RPMI8226 (cell line): ENCODE data around the gene GSTCD.
"Not testable (repeated sequence)": the region's sequence is repeated elsewhere in the genome, so short reads cannot be mapped to it uniquely, and the experiment has no call there.

Source experiments
- DNase-seq: peaks from one replicate; pipeline ENCODE4 v3.0.0-alpha.2; 2015

Gene GSTCD, protein sequence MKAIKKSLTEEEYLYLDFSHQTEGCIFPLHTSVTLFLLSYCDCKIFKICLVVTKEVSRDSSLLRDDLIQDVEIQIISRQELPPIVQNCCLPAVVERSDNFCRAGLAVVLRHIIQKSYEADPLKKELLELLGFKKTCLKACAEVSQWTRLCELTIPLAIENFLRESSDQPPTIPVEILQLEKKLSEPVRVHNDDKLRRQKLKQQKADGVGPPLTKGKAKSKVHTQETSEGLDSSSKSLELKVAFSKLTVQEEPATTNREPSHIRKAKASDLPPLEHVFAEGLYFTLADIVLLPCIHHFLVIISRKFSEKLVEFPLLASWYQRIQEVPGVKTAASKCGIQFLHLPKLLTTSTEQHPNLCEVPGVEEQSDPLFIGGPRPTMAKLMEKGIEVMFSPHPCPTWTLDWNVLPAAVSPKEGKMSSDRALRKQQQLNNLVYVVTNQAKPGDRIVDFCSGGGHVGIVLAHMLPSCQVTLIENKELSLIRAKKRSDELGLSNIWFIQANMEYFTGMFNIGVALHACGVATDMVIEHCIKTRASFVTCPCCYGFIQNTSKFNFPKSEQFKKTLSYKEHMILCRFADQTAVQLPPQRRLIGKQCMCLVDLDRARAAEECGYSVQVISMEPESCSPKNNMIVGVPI

DNA sequence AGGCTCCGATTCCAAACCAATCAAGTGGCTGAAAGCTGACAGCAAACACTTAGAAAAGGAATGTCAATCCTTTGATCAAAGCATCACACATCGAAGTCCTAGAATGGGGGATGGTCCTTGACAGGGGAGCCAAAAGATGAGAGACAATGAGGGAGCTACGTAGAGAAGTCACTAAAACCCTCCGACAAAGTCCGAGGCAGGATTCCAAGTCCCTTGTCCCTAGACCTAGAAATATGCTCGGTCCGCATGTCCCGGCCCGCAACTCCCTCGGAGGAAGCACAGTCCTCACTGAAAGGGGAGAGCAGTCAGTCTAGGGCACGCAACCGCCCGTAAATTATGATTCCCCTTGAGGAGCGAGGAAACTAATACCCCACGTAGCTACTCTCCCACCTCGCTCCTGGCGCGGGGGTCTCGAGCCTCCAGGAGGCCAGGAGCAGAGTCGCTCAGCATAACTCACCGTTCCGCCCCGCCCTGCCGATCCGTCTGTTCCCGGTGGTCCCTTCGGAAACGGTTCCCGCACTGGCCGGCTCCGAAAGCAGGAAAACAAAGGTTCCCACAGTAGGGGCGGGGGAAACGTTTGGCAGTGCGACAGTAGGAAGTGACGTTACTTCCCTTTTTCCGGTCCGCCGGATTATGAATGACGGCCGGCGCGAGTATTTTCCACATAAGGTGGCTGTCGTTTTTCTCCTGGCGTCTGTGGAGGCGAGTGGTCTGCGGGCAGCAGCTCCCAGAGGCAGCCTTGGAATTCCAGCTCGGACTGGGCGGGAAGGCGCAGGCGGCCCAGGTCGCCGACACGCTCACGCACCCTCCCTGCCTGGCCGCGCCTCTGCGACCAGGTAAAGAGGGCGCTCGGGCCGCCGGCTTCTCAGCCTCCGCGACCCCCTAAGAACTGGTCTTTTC, at the start of gene GSTCD, which contains the start of gene INTS12:
GSTCD (plus strand) TSS at position 604 of the 900 bp plus-strand sequence. CDS start 8,830 bp downstream, outside the sequence.
INTS12 (minus strand) TSS at position 509 of the 900 bp plus-strand sequence. CDS start 8,684 bp downstream, outside the sequence.
- peak; percentile 88 for DNase-seq

DNA sequence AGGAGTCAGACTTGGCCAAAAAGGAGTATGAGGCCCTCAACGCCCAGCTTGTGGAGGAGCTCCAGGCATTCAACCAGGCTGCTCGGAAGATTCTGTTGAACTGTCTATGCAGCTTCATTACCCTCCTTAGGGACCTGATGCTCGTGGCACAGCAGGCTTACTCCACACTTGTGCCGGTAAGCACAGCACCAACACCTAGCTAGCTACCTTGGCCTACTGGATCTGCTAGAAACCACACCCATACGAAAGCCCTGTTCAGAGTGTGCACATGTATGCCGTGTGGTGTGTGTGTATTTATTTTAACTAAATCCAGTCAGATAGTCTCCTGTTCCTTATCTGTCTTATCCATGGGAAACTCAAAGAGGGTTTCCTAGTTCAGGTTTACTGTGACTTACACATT, 49.4 kb upstream of the GSTCD start:
- DNase-seq: no peak

DNA sequence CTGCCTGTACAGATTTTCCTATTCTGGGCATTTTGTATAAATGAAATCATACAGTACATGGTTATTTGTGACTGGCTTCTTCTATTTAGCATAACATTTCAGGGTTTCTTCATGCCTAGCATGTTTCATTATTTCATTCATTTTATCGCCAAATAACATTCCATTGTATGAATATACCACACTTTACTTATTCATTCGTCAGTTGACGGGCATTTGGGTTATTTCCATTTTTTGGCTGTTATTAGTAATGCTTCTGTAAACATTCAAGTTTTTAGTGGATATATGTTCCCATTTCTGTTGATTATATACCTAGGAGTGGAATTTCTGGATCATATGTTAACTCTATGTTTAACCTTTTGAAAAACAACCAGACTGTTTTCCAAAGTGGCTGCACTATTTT, 47.6 kb upstream of the GSTCD start:
- DNase-seq: no peak

DNA sequence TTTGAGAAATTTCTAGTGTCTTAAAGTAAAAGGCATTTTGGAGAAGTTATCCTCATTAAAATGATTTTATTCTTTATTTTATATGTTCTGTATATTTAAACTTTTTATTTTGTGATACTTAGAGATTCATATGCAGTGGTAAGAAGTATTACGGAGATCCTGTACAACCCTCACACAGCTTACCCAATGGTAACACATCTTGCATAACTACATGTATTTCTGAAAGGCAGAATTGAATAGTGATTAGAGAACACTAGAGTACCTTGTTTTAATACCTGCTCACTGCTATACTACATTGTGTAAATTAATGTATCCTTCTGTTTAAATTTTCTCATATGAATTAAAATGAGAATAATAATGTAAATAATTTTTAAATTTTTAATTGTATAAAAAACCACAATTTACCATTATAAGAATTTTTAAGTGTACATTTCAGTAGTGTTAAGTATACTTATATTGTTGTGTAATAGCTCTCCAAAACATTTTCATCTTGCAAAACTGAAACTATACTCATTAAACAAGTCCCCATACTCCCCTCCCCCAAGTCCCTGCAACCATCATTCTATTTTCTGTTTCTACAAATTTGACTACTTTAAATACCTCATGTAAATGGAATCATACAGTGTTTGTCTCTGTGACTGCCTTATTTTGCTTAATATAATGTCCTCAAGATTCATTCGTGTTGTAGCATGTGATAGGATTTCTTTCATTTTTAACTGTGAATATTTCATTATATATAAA, 45.5 kb upstream of the GSTCD start:
- DNase-seq: no peak

DNA sequence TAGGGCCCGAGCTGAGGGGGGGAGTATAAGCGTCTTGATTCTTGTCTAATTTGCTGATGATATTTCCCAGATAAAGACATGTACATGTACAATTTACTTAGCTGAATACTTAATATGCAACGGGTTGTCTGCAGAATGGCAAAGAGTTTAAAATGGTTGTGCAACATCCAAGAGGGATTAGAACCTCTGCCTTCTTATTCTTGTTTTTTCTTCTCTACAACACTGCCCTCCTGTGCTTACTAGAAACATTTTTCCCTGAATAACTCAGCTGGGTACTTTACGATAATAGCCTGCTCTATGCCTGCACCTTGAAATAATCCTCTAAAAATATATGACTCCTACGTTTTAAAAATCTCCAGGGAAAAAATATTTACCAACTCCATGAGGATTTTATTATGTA, 41.9 kb upstream of the GSTCD start:
- no peak for DNase-seq

DNA sequence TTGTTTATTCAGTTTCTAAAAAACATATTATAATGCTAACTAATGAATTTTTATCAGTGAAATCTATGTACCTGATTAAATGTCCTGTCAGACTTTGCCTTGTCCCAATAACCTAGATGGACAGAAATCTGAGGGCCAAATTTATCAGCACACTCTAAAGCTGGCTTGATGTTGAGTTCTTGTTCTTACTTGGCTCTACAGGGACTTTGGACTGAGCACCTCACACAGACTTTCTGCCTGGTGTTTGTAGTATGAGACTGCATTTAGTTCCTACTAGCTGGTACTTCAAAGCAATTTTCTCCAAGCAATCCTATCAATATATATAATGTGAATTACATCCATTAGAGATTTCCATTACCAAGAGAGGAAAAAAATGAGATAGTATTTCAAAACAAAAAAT, 37.9 kb upstream of the GSTCD start:
- DNase-seq: no peak

DNA sequence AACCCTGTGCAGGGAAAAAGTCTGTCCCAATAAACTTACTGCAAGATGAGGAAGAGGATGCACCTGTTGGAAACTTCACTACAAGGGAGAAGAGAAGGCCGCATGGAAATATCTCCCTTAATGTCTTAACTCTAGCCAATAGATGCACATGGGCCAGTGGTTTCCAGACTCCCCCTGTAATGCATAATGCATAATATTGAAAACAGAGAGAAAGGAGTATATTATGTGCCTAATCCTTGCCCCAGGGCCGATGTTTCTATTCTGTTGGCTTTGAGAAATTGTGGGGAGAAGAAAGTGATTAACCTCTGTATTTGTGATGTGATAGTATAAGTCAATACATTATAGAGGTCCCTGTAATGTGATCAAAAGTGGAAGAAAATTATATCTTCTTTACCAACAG, 37.3 kb upstream of the GSTCD start:
- DNase-seq: no peak

DNA sequence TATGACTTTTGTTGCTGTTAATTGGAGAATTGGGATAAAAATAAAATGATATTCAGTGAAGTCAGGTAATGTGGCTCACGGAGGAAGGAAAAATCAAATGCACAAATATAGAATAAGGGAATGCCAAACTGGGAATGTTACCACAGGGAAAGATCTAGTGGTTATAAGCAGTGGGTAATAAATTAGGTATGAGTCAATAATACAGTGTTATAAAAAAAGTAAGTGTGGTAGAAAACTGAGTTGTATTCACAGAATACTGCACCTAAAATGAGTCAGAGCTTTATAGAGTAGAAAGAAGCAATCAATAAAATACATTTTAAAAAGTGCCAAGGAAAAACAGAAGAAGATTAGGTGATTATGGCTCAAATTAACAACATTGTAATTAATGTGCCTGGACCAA, 34.6 kb upstream of the GSTCD start:
- no peak for DNase-seq

DNA sequence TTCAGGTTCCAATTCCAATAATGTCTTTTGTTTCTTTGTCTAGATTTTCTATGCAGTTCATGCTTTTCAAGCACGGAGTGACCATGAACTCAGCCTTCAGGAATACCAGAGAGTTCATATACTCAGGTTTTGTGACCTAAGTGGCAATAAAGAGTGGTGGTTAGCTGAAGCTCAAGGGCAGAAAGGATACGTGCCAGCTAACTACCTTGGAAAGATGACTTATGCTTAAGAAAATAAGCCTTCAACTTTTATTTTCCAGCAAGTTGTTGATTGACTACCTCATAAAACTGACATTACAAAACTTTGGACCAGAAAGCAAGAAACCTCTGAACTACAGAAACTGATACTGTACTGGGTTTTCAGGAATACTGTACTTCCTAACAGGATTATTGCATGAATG, 30.9 kb upstream of the GSTCD start:
- DNase-seq: no peak

DNA sequence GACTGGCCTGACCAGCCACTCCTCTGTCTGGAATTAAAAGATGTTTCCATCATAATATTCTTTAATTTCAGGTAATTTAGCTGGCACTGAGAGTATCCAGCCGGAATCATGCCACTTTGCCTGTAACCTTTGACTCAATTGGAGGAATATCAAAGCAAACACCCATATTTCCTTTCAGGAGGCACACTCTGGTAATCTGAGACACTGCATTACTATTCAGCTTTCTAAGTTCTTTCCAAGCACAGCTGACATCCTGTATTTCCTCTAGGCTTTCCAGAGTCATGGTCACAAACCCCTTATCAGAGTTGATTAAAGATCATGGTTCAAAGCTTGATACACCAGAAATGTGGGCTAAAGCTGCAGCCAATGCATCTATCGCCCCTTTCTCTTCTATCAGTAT, 29.4 kb upstream of the GSTCD start:
- DNase-seq: no peak

DNA sequence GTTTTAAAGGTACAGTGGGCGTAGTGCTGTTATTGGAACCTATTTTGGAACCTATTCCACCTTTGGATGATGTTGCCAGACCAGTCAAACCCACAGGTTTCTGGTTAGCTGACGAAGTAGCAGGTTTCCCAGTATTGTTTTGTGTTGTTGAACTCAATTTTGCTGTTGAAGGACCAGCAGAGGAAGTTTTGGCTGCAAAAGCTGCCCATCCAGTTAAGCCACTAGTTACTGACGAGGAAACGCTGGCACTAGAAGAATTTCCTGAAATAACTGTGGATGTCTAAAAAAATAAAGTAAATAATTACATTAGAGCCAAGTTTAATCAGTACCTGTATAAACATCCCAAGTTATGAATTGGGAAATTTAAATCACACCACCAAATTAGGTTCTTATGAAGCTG, 25.5 kb upstream of the GSTCD start:
- DNase-seq: no peak

DNA sequence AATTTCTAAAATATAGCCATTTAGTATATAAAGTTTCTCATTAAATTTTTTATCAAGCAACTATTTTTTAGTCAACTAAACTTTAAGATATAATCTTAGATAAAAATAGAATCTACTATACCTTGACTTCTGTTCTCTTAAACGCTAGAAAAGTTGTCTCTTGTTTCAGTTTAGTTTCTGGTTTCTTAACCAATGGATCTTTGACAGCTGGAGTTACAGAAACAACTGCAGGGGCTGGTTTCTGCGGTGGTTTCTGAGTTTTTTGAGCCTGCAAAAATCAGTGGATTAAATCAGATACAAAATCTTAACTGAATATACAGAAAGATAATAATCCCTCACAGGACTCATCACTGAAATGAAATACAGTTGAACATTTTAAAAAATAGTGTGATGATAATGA, 22.0 kb upstream of the GSTCD start:
- no peak for DNase-seq

DNA sequence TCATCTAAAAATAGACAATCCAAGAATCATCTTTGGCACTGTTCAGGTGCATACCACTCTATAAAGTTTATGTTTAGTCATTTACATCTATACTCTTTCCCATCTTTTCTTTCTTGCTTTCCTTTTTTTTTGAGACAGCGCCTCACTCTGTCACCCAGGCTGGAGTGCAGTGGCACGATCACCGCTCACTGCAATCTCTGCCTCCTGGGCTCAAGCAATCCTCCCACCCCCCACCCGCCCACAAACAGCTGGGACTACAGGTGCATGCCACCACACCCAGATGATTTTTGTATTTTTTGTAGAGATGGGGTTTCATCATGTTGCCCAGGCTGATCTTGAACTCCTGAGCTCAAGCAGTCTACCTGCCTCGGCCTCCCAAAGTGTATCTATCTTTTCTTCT, 13.8 kb upstream of the GSTCD start:
- DNase-seq: not testable (repeated sequence)

DNA sequence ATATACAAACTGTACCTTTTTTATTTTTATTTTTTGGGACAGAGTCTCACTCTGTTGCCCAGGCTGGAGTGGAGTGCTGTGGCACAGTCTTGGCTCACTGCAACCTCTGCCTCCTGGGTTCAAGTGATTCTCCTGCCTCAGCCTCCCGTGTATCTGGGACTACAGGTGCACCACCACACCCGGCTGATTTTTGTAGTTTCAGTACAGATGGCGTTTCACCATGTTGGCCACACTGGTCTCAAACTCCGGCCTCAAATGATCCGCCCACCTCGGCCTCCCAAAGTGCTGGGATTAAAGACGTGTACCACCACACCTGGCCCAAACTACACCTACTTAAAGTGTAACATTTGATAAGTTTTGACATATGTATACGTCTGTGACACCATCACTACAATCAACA, 12.8 kb upstream of the GSTCD start:
- DNase-seq: not testable (repeated sequence)

DNA sequence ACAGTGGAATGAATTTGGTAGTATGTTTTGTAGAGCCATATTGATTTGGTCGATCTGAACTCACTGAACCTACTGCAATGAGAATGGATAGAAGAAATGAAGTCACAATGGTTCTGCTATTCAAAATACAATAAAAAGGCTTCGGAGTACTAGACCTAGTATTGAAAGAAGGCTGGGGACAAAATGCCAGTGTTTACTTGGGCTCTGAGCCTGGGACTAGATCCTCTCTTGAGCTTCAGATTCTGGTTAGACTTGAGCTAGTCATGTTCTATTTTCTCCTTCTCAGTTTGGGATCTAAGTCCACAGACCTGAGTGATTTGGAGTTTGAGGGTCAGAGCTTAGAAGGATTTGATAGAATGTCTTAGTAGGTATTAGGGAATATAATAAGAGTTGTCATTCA, 10.0 kb upstream of the GSTCD start:
- DNase-seq: no peak

DNA sequence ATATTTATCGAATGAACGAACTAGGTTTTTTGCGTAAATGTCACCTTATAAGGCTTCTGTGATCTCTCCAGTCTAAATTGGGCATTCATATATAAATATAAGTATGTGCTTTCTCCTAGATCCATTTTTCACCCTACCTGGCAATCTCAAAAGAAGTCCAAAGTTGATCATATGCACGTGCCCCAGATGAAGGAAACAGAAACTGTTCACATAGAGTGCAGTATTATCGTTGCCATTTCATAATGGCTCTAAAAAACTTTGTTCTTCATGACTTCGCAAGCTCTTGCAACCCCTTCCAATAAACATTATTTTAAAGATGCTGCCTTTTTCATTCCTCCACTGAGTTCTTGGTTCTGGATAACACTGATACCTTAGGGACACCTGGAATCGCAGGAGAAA, 803 bp upstream of the GSTCD start:
- no peak for DNase-seq

DNA sequence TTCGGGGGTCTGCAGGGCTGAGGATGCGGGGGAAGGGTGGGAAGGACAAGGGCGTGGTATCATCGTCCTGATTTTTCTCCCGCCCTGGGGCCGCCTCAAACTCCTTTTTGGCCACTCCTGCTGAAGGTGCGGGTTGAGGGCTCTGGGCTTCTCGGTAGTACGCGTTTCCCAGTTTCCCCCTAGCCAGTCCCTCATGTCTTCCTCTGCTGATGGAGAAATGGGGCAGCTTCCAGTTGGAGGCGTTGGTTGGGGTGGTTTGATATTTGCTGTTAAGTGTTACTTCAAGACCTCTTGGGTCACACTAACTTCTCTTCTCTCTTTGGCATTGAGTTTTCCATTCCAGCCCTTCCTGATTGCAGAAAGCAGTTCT, 482 bp downstream of the GSTCD start:
- DNase-seq: peak; percentile 14

DNA sequence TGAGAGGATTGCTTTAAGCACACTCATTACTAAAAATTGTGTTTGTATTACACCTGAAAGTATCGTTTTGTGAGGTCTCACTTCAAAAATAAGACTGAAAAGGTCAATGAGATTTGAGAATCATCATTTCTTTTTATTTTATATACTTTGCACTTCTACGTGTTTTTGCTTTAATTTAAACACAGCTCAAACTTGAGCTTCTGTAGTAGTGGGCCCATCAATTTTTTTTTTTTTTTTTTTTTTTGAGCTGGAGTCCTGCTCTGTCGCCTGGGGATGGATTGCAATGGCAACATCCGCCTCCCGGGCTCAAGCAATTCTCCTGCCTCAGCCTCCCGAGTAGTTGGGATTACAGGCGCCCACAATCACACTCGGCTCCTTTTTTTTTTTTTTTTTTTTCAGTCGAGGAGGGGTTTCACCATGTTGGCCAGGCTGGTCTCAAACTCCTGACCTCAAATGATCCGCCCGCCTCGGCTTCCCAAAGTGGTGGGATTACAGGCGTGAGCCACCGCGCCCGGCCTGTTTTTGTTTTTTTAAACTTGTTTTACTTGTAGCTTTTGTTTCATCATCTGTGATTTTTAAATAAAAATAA, 1.5 kb downstream of the GSTCD start:
- DNase-seq: no peak

DNA sequence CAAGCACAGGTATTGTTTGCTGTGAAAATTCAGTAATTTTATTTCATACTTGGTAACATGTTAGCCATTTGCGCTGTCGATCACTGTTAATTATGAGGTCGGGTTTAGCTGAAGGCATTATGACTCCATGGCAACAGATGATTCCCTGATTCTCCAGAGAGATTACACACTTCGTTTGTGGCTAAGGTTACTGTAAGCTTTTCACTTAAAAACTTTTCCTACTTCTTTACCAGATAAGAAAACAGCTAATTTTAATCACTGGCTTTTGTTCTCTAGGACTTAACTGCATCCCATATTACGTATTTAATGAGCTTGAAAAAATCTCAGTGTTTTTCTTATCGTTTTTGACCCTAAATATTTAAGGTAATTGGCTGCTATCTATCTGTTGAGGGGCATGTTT, 2.1 kb downstream of the GSTCD start:
- no peak for DNase-seq

DNA sequence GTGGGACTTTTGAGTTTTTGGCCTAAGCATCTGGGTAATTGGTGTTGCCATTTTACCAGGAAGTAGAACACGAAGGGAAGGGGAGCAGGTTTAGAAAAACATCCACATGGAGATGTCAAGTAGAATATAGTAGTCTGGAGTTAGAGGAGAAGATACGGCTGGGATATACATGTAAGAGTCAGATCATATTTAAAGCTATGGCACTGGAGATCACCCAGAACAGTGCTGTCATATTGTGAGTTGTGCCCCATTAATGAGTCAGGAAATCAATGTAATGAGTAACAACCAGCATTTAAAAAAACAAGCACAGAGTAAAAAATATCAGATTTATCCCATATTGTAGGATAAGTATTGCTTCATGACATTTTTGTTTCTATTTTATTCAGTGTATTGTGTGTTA, 4.2 kb downstream of the GSTCD start:
- DNase-seq: no peak

DNA sequence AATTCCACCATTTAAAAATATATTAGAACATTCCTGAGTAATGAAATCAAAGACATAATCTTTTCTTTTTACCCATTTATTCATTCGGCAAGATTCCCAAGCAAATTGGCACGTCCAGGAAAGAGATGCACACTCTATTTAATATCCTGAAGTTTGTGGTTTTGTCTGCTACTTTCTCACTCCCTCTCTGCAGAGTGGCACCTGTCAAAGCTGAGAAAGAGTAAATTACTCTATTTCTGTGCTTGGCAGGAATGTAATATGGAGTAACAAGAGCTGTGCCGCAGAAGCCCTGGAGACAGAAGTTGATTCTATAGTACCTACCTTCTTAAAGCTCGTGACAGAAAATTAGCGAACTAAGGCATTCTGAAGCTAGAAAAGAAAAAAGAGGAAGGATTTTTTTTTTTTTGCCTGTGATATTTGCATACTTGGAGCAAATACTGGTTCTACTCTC, 5.5 kb downstream of the GSTCD start:
- peak; percentile 69 for DNase-seq

DNA sequence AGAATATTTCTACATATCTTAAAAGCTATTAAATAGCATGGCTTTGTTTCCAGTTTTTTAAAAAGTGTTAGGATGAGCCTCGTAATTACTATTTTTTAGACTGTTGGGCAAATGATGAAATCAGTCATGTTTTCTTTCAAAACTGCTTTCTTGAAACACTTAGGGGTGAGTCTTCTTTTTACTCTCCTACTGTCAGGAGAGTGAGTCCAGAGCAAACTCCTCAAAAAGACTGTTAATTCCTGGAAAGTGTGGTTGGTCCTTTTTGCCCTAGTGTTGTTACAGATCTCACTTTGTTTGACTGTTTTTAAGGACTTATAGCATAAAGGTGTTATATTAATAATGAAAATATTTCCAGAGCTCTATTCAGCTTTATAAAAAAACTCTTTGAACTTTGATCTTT, 6.3 kb downstream of the GSTCD start:
- no peak for DNase-seq
